ENCODE data around the gene FBN1.

DNA sequence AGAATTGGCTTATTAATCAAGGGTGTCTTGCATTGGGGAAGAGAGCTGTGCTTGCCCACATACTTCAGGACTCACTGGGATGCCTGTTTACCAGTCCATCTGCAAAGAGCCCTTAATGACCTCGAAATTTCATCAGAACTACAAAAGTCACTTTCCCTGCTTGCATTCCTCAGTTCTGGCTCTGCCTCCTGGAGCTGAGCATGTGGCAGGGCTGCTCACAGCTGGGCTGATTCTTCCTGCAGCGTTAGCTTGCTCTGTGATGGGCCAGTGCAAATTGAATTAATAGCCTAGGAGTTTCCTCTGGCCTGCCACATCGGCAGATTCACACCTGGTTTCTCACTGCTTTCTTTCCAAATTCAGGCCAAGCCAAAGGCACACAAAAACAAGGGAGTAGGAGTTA, 205.4 kb downstream of the FBN1 start:
- TF ChIP-seq, protein P1, sequence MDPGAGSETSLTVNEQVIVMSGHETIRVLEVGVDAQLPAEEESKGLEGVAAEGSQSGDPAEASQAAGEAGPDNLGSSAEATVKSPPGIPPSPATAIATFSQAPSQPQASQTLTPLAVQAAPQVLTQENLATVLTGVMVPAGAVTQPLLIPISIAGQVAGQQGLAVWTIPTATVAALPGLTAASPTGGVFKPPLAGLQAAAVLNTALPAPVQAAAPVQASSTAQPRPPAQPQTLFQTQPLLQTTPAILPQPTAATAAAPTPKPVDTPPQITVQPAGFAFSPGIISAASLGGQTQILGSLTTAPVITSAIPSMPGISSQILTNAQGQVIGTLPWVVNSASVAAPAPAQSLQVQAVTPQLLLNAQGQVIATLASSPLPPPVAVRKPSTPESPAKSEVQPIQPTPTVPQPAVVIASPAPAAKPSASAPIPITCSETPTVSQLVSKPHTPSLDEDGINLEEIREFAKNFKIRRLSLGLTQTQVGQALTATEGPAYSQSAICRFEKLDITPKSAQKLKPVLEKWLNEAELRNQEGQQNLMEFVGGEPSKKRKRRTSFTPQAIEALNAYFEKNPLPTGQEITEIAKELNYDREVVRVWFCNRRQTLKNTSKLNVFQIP (CRISPR knock-in tag; IDR thresholded peaks at IDR 0.05; ENCODE audit: borderline replicate concordance, low read depth), result no peak
- TF ChIP-seq SNAI2 (CRISPR knock-in tag; IDR thresholded peaks at IDR 0.05) (no peak), ESRRG (CRISPR knock-in tag; IDR thresholded peaks at IDR 0.05) (no peak), ZNF70 (CRISPR knock-in tag; IDR thresholded peaks at IDR 0.05) (no peak)
